ENCODE results near the gene SSBP4. TPM values are rescaled to one million over a fixed set of nuclear protein-coding genes. Genes with fewer than 3 reads are reported as not detected.
A peak's percentile ranks its signal among the peaks of the same experiment; 100 is the strongest.

Gene SSBP4
- total RNA-seq, 1 donor from 2014 or later: 233 TPM

GRCh38 chr19:18446145-18446810 lies 27.1 kb downstream of the SSBP4 start:
- Histone ChIP-seq H3K9me3 (no peaks in the 10 kb centered on the region), H3K27ac (no peak overlapping the region), H3K36me3 (peaks cover 68 to 82% of the 10 kb centered on the region in 2 donors), H3K4me3 (no peak overlapping the region), H3K4me1 (peaks cover 2 to 6% of the 10 kb centered on the region in 2 donors), H3K27me3 (no peaks in the 10 kb centered on the region)
- DNase-seq (ENCODE audit: low spot score in 2 of 2): no peak
- intact Hi-C loops (cut with DNase I): no loop called here
- TF ChIP-seq CTCF (IDR thresholded peaks at IDR 0.05): no peak

GRCh38 chr19:18446811-18447359 lies 27.7 kb downstream of the SSBP4 start:
- Histone ChIP-seq H3K27me3 (no peaks in the 10 kb centered on the region), H3K36me3 (peaks cover 73 to 88% of the 10 kb centered on the region in 2 donors), H3K4me3 (no peak overlapping the region), H3K9me3 (no peaks in the 10 kb centered on the region), H3K27ac (no peak overlapping the region), H3K4me1 (peaks cover 3 to 7% of the 10 kb centered on the region in 2 donors)
- intact Hi-C loops (cut with DNase I): no loop called here
- no peak for TF ChIP-seq CTCF (IDR thresholded peaks at IDR 0.05)
- DNase-seq (ENCODE audit: low spot score in 2 of 2): no peak

GRCh38 chr19:18449552-18449951 lies 30.4 kb downstream of the SSBP4 start:
- peaks cover 3 to 7% of the 10 kb centered on the region in 2 donors for H3K4me1 ChIP-seq
- intact Hi-C loops (cut with DNase I): no loop called here
- peaks cover 67 to 87% of the 10 kb centered on the region in 2 donors for H3K36me3 ChIP-seq

GRCh38 chr19:18450021-18450930 lies 31.1 kb downstream of the SSBP4 start:
- intact Hi-C loops (cut with DNase I): loop anchor here (2.0 to 10.0 kb wide), 3 partner anchors 122 to 215 kb away; partner anchors contain the start of genes REX1BD and UBA52
- DNase-seq (ENCODE audit: low spot score in 2 of 2): no peak
- Histone ChIP-seq H3K36me3 (peaks cover 61 to 80% of the 10 kb centered on the region in 2 donors), H3K9me3 (no peaks in the 10 kb centered on the region), H3K27me3 (no peaks in the 10 kb centered on the region), H3K27ac (no peak overlapping the region), H3K4me1 (peaks cover 3 to 7% of the 10 kb centered on the region in 2 donors), H3K4me3 (no peak overlapping the region)
- TF ChIP-seq CTCF (IDR thresholded peaks at IDR 0.05): no peak

More at GRCh38 chr19:18449552-18449951, 30.4 kb downstream of the SSBP4 start:
- no peak for TF ChIP-seq CTCF (IDR thresholded peaks at IDR 0.05)
- H3K27me3 ChIP-seq: no peaks in the 10 kb centered on the region
- no peak overlapping the region for H3K27ac ChIP-seq
- H3K9me3 ChIP-seq: no peaks in the 10 kb centered on the region
- H3K4me3 ChIP-seq: no peak overlapping the region
- no peak for DNase-seq (ENCODE audit: low spot score in 2 of 2)

GRCh38 chr19:18450931-18451836 lies 32.0 kb downstream of the SSBP4 start:
- Histone ChIP-seq H3K27me3 (no peaks in the 10 kb centered on the region), H3K9me3 (no peaks in the 10 kb centered on the region), H3K36me3 (peaks cover 52 to 76% of the 10 kb centered on the region in 2 donors), H3K4me3 (no peak overlapping the region), H3K4me1 (peaks cover 3 to 7% of the 10 kb centered on the region in 2 donors), H3K27ac (peak overlapping the region in 1 of 2 donors; percentile 22)
- peak; percentile 95 to 99 (median 95) for TF ChIP-seq CTCF (IDR thresholded peaks at IDR 0.05)
- peak in 1 of 2 donors; percentile 93 for DNase-seq (ENCODE audit: low spot score in 2 of 2)
- intact Hi-C loops (cut with DNase I): loop anchor here (2.0 to 10.0 kb wide), 3 partner anchors 121 to 214 kb away; partner anchors contain the start of genes REX1BD and UBA52
